Measurements from ENCODE around the gene CDH4.

The CDH4 gene

DNA sequence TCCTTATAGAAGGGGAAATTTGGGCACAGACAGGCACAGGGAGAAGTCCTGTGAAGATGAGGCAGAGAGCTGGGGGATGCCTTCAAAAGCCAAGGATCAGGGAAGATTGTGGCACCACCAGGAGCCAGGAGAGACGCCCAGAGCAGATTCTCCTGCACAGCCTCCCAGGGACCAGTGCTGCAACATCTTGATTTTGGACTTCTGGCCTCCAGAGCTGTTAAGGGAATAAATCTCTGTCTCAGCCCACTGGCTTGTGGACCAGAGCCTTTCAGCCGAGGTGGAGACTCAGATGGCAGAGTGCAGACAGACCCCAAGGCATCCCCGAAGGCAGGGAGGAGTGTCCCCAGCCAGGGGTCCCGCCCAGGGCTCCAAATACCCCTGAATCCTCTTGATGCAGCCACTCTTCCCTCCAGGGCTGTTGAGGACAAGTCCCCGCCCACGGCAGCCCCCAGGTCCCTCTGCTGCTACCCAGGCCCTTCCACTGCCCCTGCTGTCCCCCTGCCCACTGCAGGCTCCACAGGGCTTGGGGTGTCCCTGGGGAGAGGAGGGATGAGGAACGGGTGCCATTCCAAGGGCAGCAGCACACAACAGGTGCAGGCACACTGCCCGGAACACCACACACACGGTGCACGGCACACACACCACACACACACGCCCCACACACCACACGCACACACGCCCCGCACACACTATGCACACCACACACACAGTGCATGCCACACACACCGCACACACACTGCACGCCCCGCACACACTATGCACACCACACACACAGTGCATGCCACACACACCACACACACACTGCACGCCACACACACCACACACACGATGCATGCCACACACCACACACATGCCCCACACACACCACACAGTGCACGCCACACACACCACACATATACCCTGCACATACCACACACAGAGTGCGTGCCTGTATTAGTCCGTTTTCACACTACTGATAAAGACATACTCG lies 502.2 kb downstream of the CDH4 start:
- no peak for DNase-seq (ENCODE audit: low read depth)

- DNase-seq (ENCODE audit: low read depth), result no peak
These were observed 503.1 kb downstream of the CDH4 start for GRCh38 chr20:61754976-61755778.

DNA sequence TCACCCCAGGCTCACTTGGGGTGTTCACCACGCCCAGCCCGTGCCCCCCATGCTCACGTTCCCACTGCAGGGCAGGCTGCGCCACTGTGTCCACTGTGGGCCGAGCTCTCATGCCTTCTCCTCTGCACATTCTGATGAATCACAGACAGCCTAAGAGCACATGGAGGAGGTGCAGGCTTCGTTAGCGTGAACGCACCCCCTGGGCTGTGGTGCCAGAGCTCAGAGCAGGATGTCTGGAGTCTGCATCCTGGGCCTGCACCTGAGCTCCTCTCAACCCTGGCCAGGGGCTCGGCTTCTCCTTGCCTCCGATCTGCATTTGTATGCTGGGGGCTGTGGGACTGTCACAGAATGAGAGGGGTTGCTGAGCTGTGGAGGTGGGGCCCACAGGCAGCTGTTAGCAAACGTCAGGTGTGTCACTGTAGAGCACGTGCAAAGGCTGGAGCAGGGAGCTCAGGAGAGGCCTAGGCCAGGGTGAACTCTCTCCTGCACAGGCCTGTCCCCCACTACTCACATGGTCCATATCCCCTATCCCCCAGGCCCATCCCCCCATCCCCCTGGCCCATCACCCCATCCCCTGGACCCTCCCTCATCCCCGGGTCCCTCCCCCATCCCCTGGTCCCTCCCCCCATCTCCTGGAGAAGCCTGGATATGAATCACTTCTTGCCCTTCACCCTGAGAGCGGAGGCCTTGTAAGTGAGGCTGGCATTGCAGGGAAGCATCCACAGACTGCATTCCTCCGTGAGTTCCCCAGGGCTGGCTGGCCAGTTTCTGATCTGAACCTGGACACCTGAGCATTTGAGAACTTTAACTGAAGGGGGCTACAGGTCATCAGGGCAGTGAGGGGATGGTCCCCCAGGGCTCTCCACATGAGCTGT lies 504.1 kb downstream of the CDH4 start:
- DNase-seq (ENCODE audit: low read depth), result no peak

- no peak for DNase-seq (ENCODE audit: low read depth)
These were observed 505.1 kb downstream of the CDH4 start for GRCh38 chr20:61756966-61757677.

- peak; percentile 40 for DNase-seq (ENCODE audit: low read depth)
These were observed 505.9 kb downstream of the CDH4 start for GRCh38 chr20:61757678-61758563.

DNA sequence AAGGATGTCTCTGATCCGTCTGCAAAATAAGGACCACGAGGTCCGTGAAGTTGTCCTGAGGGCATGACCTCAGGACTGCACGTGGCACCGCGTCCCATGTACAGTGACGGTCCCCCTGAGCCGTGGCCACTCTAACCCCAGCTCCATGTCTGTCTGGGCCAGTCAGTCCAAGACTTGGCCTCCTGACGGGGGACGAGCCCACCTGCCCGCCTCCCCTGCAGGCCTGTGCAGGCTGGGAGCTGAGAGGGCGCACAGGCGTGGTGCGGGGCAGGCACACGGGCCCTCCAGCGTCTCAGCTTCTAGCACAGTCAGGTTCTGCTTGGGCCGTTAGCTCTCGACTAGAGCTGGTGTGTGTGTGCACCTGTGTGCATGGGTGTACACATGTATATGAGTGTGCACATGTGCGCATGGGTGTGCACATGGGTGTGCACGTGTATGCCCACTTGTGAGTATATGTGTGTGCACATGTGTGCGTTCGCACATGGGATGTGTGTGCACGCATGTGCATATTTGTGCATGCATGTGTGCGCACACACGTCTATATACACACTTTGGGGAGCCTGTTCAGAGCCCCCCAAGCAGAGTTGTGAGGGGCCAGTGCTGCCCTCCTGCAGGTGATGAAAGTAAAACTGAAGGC lies 506.6 kb downstream of the CDH4 start:
- DNase-seq (ENCODE audit: low read depth), result no peak

DNA sequence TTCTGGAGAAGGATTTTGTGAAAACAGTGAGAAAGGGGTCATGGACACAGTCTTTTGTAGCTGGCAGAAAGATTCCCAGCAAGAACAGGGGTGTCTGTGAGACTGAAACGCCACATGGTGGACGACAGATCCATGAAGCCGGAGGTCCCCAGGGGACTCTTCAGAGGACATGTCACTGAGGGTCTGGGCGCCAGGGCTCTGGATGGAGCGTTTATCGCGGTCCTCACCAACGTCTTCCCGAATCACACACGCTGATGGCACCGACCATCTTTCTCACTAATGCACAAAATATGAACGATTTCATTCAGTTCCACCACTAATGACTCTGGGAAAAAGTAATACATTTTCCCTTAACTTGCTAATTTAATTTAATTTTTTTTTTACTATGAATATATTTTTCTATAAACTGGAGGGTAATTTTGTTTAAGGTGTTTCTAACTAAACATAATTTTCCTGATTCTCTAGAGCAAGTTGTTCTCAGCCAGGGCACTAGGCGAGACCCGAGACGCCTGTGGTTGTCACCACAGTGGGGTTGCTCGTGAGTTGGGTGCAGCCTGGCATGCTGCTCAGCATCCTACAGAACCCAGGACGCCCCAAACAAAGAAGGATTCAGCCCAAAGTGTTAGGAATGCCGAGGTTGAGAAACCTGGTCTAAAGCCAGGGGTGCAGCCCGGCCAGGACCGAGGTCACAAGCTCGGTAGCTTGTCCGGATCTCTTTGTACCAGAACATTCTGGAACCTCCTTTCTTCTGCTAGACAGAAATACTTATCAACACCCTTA lies 507.4 kb downstream of the CDH4 start:
- no peak for DNase-seq (ENCODE audit: low read depth)

DNA sequence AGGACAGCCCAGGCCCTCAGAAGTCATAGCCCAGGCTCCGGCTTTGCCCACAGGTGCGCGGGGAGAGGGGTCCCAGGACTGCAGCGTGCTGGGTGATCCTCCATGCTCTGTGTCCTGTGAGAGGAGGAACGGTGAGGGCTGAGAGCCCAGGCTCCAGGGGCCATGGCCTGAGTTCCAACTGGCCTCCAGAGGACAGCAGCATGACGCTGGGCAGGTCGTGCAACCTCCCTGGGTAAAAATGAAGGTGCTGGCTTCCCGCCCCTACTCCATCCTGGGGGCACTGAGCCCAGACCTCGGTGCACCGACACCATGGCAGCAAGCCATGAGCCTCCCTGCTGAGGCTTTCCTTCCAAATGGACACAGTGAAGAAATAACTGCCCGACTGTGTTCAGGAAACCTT lies 508.3 kb downstream of the CDH4 start:
- no peak for DNase-seq (ENCODE audit: low read depth)

- DNase-seq (ENCODE audit: low read depth), result no peak
These were observed 508.7 kb downstream of the CDH4 start for GRCh38 chr20:61760731-61761130.

DNA sequence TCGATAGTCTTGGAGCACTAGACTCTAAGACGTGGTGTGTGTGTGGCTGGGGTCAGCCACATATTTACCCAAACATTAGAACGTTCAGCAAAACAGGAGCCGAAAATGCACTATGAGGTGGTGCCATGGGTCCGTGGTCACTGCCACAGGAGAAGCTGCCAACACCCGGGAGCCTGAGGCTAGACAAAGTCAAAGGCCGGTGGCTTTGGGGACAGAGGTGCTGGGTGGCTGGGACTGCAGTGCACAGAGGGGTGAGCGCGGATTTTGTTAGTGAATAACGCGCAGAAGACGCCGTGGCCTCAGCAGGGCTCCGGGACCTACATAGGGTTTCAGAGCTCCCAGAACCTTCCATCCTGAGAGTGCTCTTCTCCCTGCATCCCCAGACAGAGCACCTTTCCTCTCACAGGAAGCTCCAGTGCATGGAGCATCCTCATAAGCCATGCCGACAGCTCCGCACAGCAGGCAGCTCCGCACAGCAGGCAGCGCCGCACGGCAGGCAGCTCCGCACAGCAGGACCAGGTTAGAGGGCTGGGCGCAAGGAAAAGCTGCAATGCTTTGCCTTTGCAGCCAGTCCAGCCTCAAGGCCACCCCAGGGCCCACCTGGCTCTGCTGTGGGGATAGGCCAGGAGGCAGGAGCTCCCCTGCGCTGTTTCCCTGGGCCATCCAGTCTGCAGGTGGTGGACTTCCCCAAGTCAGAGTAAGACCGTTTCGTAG lies 509.5 kb downstream of the CDH4 start:
- no peak for DNase-seq (ENCODE audit: low read depth)

DNA sequence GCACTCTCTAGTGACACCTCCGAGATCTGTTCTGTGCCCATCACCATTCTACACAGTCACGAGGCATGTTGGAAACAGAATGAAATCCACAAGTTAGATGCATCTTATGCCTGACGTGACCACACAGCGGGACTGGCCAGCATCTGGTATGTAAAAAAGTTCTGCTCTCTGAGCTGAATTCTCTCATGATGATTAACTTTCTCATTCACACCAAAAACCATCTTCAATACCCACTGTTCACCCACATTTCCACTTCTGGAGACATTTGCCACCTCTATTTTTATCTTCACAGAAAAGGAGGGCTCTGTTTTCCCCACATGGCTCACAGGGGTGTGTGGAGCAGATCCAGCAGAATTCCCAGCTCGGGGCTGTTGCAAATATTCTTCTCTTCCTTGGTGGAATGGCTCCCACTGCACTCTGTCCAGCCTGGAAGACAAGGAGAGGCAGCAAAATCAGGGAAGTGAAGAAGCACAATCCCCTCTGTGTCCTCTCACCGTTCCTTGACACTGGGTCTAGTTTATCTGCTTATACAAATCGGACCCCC lies 510.2 kb downstream of the CDH4 start:
- no peak for DNase-seq (ENCODE audit: low read depth)

GRCh38 chr20:61762886-61763739 lies 511.1 kb downstream of the CDH4 start:
- no peak for DNase-seq (ENCODE audit: low read depth)

DNA sequence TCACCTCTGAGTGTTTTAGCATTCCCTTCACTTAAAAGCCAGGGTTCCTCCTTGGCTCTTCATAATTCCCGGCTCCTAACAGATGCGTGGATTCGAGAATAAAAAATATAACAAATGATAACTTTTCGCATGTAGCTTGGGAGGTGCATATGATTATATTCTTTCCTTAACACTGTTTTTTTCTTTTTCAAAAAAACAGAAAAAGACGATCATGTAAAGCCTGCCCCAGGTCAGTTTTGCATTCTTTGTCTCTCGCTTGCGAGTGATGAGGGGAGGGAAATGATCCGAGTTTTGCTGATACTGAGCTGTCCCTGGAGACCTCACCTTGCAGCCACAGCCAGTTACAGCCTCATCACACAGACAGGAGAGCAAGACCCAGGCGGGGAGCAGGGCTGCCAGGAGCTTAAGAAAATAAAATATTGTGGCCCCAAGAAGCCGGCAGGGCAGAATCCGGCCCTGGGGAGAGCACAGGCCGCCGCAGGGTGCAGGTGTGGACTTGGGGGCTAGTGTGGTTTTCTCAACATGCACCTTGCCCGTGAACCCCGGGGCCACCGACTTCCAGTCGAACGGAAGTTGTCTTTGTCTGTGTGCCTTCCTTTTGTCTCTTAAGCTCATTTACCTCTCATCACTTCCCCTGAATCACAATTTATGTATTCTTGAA lies 511.8 kb downstream of the CDH4 start:
- DNase-seq (ENCODE audit: low read depth), result no peak

DNA sequence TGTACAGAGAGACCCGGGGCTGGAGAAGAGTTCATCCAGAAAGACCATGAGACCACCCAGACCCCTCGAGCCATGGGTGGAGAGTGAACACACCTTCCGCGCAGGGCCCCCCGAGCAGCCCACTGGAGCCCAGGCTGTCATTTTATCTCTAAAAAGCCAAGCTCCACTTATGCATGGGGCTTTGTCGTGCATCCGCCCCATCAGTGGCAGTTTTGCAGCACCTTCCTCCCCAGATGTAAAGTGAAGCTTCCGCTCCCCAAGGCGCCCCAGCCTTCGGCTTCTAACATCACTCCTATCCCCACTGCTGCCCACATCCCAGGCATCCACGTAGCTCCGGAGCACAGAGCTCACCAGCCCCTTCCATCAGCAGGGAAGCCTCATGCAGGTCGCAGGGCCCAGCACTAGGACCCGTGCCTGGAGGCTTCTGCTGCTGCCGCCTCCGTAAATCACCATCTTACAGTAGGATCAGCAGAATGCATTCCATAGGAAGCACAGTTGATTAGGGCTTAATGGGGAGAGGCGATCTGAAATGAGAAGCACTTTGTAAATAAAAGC lies 512.5 kb downstream of the CDH4 start:
- no peak for DNase-seq (ENCODE audit: low read depth)

DNA sequence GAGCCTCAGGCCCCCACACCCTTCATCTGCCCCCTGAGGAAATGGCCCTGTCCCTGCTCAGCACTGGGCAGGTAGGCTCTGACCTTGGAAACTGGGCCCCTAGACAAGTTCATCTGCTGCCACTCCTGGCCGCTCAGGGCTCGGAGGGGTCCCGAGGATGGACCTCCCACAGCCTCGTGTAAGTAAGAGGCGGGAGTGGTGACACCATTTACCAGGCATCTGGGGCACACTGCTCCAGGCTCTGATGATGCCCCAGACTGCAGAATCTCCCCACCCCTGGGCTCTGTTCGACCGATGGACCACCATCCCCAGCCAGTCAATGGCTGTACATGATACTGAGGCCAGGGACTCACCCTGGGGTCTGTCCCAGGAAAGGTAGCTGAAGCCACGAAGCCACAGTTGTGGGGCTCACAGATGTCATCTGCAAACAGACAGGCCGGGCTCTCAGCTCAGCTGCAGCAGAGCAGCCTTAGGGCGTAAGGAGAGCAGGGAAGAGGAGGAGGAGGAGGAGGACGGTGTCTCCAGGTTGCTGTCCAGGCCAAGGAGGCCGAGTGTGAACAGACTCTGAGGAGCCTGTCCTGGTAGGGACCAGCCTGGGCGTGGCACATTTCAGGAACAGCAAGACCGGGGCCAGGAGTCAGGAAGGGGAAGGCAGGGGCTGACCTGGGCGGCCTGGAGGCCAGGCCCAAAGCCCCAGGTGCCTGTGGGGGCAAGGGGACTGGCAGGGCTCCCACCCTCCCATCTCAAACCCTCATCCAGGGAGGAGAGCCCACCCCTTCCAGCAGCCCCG lies 513.2 kb downstream of the CDH4 start:
- DNase-seq (ENCODE audit: low read depth), result no peak
